Measurements from ENCODE around the gene TMEM266. TPM values are rescaled to one million over a fixed set of nuclear protein-coding genes. Genes with fewer than 3 reads are reported as not detected.

TMEM266 gene
- total and polyA plus RNA-seq, 3 donors from 2014 or later: 4.2 to 12.4 (median 6.0) TPM

DNA sequence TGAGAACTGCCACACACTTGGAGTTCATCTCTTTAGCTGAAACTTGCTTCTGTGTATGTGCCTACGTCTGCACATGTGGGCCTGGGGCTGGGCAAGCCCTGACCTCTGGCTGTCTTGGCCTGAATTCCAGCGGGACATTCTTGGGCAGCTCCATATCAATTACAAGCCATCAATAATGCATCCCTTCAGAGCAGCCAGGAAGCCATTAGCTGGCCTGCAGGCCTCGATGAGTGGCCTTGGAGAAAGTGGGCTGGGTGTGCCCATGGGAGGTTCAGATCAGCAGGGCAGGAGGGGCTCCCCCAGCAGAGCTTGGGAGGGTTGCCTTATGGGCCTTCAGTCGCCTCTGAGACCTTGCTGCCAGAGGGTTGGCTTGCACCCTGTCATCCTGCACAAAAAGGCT, 127.4 kb downstream of the TMEM266 start:
- no peak for DNase-seq
- Histone ChIP-seq H3K27me3 (no peaks in the 10 kb centered on the region), H3K36me3 (ENCODE audit: low read depth, missing control alignments) (no peaks in the 10 kb centered on the region), H3K4me1 (peaks cover 4% of the 10 kb centered on the region), H3K4me3 (no peak overlapping the region), H3K9me3 (no peaks in the 10 kb centered on the region), H3K27ac (no peak overlapping the region)
- intact Hi-C loops (cut with DNase I; ENCODE audit: low total_unique reads): no loop called here
- TF ChIP-seq, protein P1, sequence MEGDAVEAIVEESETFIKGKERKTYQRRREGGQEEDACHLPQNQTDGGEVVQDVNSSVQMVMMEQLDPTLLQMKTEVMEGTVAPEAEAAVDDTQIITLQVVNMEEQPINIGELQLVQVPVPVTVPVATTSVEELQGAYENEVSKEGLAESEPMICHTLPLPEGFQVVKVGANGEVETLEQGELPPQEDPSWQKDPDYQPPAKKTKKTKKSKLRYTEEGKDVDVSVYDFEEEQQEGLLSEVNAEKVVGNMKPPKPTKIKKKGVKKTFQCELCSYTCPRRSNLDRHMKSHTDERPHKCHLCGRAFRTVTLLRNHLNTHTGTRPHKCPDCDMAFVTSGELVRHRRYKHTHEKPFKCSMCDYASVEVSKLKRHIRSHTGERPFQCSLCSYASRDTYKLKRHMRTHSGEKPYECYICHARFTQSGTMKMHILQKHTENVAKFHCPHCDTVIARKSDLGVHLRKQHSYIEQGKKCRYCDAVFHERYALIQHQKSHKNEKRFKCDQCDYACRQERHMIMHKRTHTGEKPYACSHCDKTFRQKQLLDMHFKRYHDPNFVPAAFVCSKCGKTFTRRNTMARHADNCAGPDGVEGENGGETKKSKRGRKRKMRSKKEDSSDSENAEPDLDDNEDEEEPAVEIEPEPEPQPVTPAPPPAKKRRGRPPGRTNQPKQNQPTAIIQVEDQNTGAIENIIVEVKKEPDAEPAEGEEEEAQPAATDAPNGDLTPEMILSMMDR (IDR thresholded peaks at IDR 0.05): no peak
- no peak for TF ChIP-seq POLR2A (IDR thresholded peaks at IDR 0.05)
- 61% methylated on average over 4 of the region's 4 CpGs; no CpG with 5 or more reads in 1 of the 2 donors for WGBS, 2 donors

- TF ChIP-seq, protein P1 (IDR thresholded peaks at IDR 0.05): no peak
- no peak for TF ChIP-seq POLR2A (IDR thresholded peaks at IDR 0.05)
- Histone ChIP-seq H3K9me3 (no peaks in the 10 kb centered on the region), H3K4me1 (peaks cover 4% of the 10 kb centered on the region), H3K27me3 (no peaks in the 10 kb centered on the region), H3K4me3 (no peak overlapping the region), H3K36me3 (ENCODE audit: low read depth, missing control alignments) (no peaks in the 10 kb centered on the region), H3K27ac (no peak overlapping the region)
- 84 to 94% methylated on average over 2 of the region's 2 CpGs for WGBS, 2 donors
- intact Hi-C loops (cut with DNase I; ENCODE audit: low total_unique reads): no loop called here
- DNase-seq: no peak
These were observed 129.3 kb downstream of the TMEM266 start for GRCh38 chr15:76189106-76189505.

GRCh38 chr15:76190070-76190564, 130.3 kb downstream of the TMEM266 start:
- H3K4me3 ChIP-seq: no peak overlapping the region
- intact Hi-C loops (cut with DNase I; ENCODE audit: low total_unique reads): no loop called here
- DNase-seq: no peak
- no peaks in the 10 kb centered on the region for H3K36me3 ChIP-seq (ENCODE audit: low read depth, missing control alignments)
- no peak overlapping the region for H3K27ac ChIP-seq
- peaks cover 4% of the 10 kb centered on the region for H3K4me1 ChIP-seq
- WGBS, 2 donors: 47 to 49% methylated on average over 12 of the region's 12 CpGs
- no peaks in the 10 kb centered on the region for H3K27me3 ChIP-seq
- no peaks in the 10 kb centered on the region for H3K9me3 ChIP-seq
- TF ChIP-seq, protein P1 (IDR thresholded peaks at IDR 0.05): no peak
- TF ChIP-seq POLR2A (IDR thresholded peaks at IDR 0.05): no peak

- Histone ChIP-seq H3K9me3 (no peaks in the 10 kb centered on the region), H3K36me3 (ENCODE audit: low read depth, missing control alignments) (no peaks in the 10 kb centered on the region), H3K4me3 (peak overlapping the region in 1 of 2 donors; percentile 36), H3K27ac (no peak overlapping the region), H3K27me3 (no peaks in the 10 kb centered on the region), H3K4me1 (peaks cover 7% of the 10 kb centered on the region)
- WGBS, 2 donors: 8 to 14% methylated on average over 24 to 34 of the region's 34 CpGs
- TF ChIP-seq, protein P1 (IDR thresholded peaks at IDR 0.05): peak; percentile 43 to 89 (median 68)
- no peak for TF ChIP-seq POLR2A (IDR thresholded peaks at IDR 0.05)
- intact Hi-C loops (cut with DNase I; ENCODE audit: low total_unique reads): no loop called here
- peak; percentile 83 for DNase-seq
These were observed 131.2 kb downstream of the TMEM266 start for GRCh38 chr15:76190751-76191538.

Measured in testis (tissue), 3 donors.